HG03045 (cell line): ENCODE results near the gene ITGA2.

Source experiments
- ATAC-seq: cut with Tn5 transposase; IDR thresholded peaks from one replicate; pipeline ENCODE4 v1.9.1; 2021; ENCODE audit warnings: mild to moderate bottlenecking, moderate library complexity; ENCODE audit not compliant: unreplicated experiment

The ITGA2 gene

GRCh38 chr5:53017383-53017782 lies 28.2 kb downstream of the ITGA2 start:
- no peak for ATAC-seq

- ATAC-seq, result no peak
Measured at GRCh38 chr5:53017794-53018391, 28.7 kb downstream of the ITGA2 start.

GRCh38 chr5:53019320-53019719 lies 30.2 kb downstream of the ITGA2 start:
- no peak for ATAC-seq

GRCh38 chr5:53022930-53023511 lies 33.9 kb downstream of the ITGA2 start:
- ATAC-seq, result no peak

GRCh38 chr5:53023969-53024368 lies 34.8 kb downstream of the ITGA2 start:
- ATAC-seq, result peak; percentile 81

- no peak for ATAC-seq
Measured at GRCh38 chr5:53024535-53024934, 35.4 kb downstream of the ITGA2 start.

GRCh38 chr5:53025487-53025886 lies 36.3 kb downstream of the ITGA2 start:
- ATAC-seq, result no peak

- ATAC-seq, result no peak
Measured at GRCh38 chr5:53027913-53028312, 38.8 kb downstream of the ITGA2 start.

GRCh38 chr5:53029608-53030007 lies 40.5 kb downstream of the ITGA2 start:
- ATAC-seq, result no peak

- ATAC-seq, result no peak
Measured at GRCh38 chr5:53030893-53031292, 41.7 kb downstream of the ITGA2 start.

- no peak for ATAC-seq
Measured at GRCh38 chr5:53031695-53032096, 42.5 kb downstream of the ITGA2 start.

- no peak for ATAC-seq
Measured at GRCh38 chr5:53032188-53032587, 43.0 kb downstream of the ITGA2 start.

- ATAC-seq, result no peak
Measured at GRCh38 chr5:53034832-53035231, 45.7 kb downstream of the ITGA2 start.

GRCh38 chr5:53035868-53036381 lies 46.8 kb downstream of the ITGA2 start:
- ATAC-seq, result no peak

GRCh38 chr5:53037141-53037859 lies 48.1 kb downstream of the ITGA2 start:
- ATAC-seq, result no peak

GRCh38 chr5:53038196-53038847 lies 49.2 kb downstream of the ITGA2 start:
- ATAC-seq, result no peak

GRCh38 chr5:53039855-53040254 lies 50.7 kb downstream of the ITGA2 start:
- ATAC-seq, result no peak

GRCh38 chr5:53041071-53041692 lies 52.0 kb downstream of the ITGA2 start:
- ATAC-seq, result peak; percentile 97

- ATAC-seq, result no peak
Measured at GRCh38 chr5:53041740-53042139, 52.6 kb downstream of the ITGA2 start.

- no peak for ATAC-seq
Measured at GRCh38 chr5:53045263-53045662, 56.1 kb downstream of the ITGA2 start.

GRCh38 chr5:53048248-53048647 lies 59.1 kb downstream of the ITGA2 start:
- ATAC-seq, result no peak
